MCF 10A (cell line): Measurements from ENCODE around the gene ZNF428. TPM values are rescaled to one million over a fixed set of nuclear protein-coding genes. Genes with fewer than 3 reads are reported as not detected.

ENCODE experiments used
- BruUV-seq: library from RNA; stranded (reverse); fragments of 400-500 nt; replicated peaks from 2 replicates; lab custom pipeline; 2021; lab: Mats Ljungman, UMichigan
- CTCF ChIA-PET: fragments of 300-600 bp; sonication (Branson Sonifier 250); formaldehyde crosslinking; extraction: SDS; loops from one replicate; lab custom pipeline; 2021; ENCODE audit warnings: antibody characterized with exemption, inconsistent platforms; lab: Yijun Ruan, JAX
- POLR2A ChIA-PET: fragments of 300-600, 350-650 bp; sonication (Branson Sonifier 250); formaldehyde crosslinking; extraction: SDS; loops from one replicate; lab custom pipeline; 2020; ENCODE audit warnings: antibody characterized with exemption, inconsistent platforms; lab: Yijun Ruan, JAX
- DNase-seq: peaks from one replicate; pipeline ENCODE4 v3.0.0-alpha.2; 2018; ENCODE audit not compliant: unreplicated experiment
- H3K27ac Mint-ChIP-seq: one replicate; pipeline ENCODE4 v1.8.0; 2022; ENCODE audit warnings: mild to moderate bottlenecking, low read depth, mixed read lengths; ENCODE audit not compliant: unreplicated experiment
- H3K27me3 Mint-ChIP-seq: one replicate; pipeline ENCODE4 v1.8.0; 2022; ENCODE audit warnings: mixed read lengths; ENCODE audit not compliant: insufficient read depth, unreplicated experiment
- H3K36me3 Mint-ChIP-seq: one replicate; pipeline ENCODE4 v1.8.0; 2022; ENCODE audit warnings: mild to moderate bottlenecking, moderate library complexity, mixed read lengths; ENCODE audit not compliant: insufficient read depth, unreplicated experiment
- H3K4me1 Mint-ChIP-seq: one replicate; pipeline ENCODE4 v1.8.0; 2022; ENCODE audit warnings: mixed read lengths; ENCODE audit not compliant: insufficient read depth, unreplicated experiment
- H3K4me3 Mint-ChIP-seq: one replicate; pipeline ENCODE4 v1.8.0; 2022; ENCODE audit warnings: mild to moderate bottlenecking, moderate library complexity, mixed read lengths; ENCODE audit not compliant: unreplicated experiment
- H3K9me3 Mint-ChIP-seq: one replicate; pipeline ENCODE4 v1.8.0; 2022; ENCODE audit warnings: mixed read lengths; ENCODE audit not compliant: unreplicated experiment
- intact Hi-C: fragments of 100-400 bp; cut with micrococcal nuclease; formaldehyde crosslinking; loops from 2 replicates; pipeline ENCODE4 v1.14.1; 2022
- total RNA-seq: library from RNA; stranded (reverse); gene quantifications from 2 replicates; pipeline ENCODE4 v1.2.3, GENCODE V29; 2022
- TF ChIP-seq, protein P1 (sequence below): fragments of 200-600 bp; IDR thresholded peaks from one replicate; pipeline ENCODE4 v1.8.0; 2022; ENCODE audit warnings: antibody characterized with exemption, mild to moderate bottlenecking; ENCODE audit not compliant: unreplicated experiment

The ZNF428 gene
- total RNA-seq, 1 experiment from 2014 or later: 23.3 TPM

- intact Hi-C loops: loop anchor here (10.0 kb wide), 1 partner anchor 132 kb away; the partner anchor contains the start of gene ZNF575
These were observed 47.9 kb upstream of the ZNF428 start for GRCh38 chr19:43667126-43667875.

GRCh38 chr19:43664018-43664417, 44.6 kb upstream of the ZNF428 start:
- no peak for DNase-seq
- intact Hi-C loops: loop anchor here (10.0 kb wide), 1 partner anchor 129 kb away; the partner anchor contains the start of gene ZNF575
- Mint-ChIP-seq H3K36me3 (peaks cover 68% of the 10 kb centered on the region), H3K4me1 (peaks cover 10% of the 10 kb centered on the region), H3K9me3 (no peaks in the 10 kb centered on the region), H3K4me3 (no peak overlapping the region), H3K27me3 (no peaks in the 10 kb centered on the region), H3K27ac (no peak overlapping the region)
- POLR2A ChIA-PET: no interaction called here
- CTCF ChIA-PET: interaction anchor here (0.7 kb wide), 1 partner anchor 146 kb away, joined by 3 read pairs; no protein-coding TSS in a partner anchor
- no TSS peak for BruUV-seq
- TF ChIP-seq, protein P1, sequence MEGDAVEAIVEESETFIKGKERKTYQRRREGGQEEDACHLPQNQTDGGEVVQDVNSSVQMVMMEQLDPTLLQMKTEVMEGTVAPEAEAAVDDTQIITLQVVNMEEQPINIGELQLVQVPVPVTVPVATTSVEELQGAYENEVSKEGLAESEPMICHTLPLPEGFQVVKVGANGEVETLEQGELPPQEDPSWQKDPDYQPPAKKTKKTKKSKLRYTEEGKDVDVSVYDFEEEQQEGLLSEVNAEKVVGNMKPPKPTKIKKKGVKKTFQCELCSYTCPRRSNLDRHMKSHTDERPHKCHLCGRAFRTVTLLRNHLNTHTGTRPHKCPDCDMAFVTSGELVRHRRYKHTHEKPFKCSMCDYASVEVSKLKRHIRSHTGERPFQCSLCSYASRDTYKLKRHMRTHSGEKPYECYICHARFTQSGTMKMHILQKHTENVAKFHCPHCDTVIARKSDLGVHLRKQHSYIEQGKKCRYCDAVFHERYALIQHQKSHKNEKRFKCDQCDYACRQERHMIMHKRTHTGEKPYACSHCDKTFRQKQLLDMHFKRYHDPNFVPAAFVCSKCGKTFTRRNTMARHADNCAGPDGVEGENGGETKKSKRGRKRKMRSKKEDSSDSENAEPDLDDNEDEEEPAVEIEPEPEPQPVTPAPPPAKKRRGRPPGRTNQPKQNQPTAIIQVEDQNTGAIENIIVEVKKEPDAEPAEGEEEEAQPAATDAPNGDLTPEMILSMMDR: no peak

More at GRCh38 chr19:43667126-43667875, 47.9 kb upstream of the ZNF428 start:
- no peaks in the 10 kb centered on the region for H3K27me3 Mint-ChIP-seq
- H3K9me3 Mint-ChIP-seq: no peaks in the 10 kb centered on the region
- peaks cover 55% of the 10 kb centered on the region for H3K36me3 Mint-ChIP-seq
- CTCF ChIA-PET: interaction anchor here (0.8 to 3.3 kb wide), 4 partner anchors 14 to 139 kb away, joined by 3 to 20 read pairs (median 6); no protein-coding TSS in a partner anchor
- TF ChIP-seq, protein P1: no peak
- no peak for DNase-seq
- no TSS peak for BruUV-seq
- H3K4me3 Mint-ChIP-seq: peak overlapping the region; percentile 78
- peaks cover 22% of the 10 kb centered on the region for H3K4me1 Mint-ChIP-seq
- POLR2A ChIA-PET: interaction anchor here (0.6 to 4.1 kb wide), 7 partner anchors 10 to 139 kb away, joined by 3 to 53 read pairs (median 19); partner anchors contain the start of genes IRGQ, KCNN4, SMG9 and ZNF576
- H3K27ac Mint-ChIP-seq: peak overlapping the region; percentile 79

DNA sequence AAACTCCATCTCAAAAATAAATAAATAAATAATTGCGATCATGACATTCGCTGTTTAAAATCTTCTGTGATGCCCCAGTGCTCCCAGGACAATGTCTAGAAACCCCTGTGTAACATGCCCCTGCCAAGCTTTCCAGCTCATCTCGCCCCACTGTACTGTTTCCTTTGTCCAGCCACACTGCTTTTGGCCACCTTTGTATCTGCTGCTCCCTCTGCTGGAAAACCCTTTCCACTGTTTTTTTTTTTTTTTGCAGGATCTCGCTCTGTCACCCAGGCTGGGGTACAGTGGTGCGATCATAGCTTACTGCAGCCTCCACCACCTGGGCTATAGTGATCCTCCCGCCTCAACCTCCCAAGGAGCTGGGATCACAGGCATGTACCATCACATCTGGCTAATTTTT, 43.1 kb upstream of the ZNF428 start:
- peak; percentile 40 for DNase-seq
- H3K36me3 Mint-ChIP-seq: peaks cover 69% of the 10 kb centered on the region
- no peaks in the 10 kb centered on the region for H3K9me3 Mint-ChIP-seq
- intact Hi-C loops: loop anchor here (10.0 kb wide), 1 partner anchor 128 kb away; the partner anchor contains the start of gene ZNF575
- CTCF ChIA-PET: interaction anchor here (0.5 to 3.1 kb wide), 7 partner anchors 10 to 108 kb away, joined by 3 to 14 read pairs (median 4); no protein-coding TSS in a partner anchor
- H3K4me1 Mint-ChIP-seq: no peaks in the 10 kb centered on the region
- TF ChIP-seq, protein P1: peak; percentile 17
- POLR2A ChIA-PET: interaction anchor here (0.6 kb wide), 1 partner anchor 59 kb away, joined by 3 read pairs; no protein-coding TSS in a partner anchor
- no peak overlapping the region for H3K4me3 Mint-ChIP-seq
- H3K27ac Mint-ChIP-seq: no peak overlapping the region
- H3K27me3 Mint-ChIP-seq: no peaks in the 10 kb centered on the region
- no TSS peak for BruUV-seq

- no peak overlapping the region for H3K4me3 Mint-ChIP-seq
- TF ChIP-seq, protein P1: no peak
- CTCF ChIA-PET: interaction anchor here (0.5 to 3.1 kb wide), 3 partner anchors 8 to 96 kb away, joined by 3 to 14 read pairs (median 4); no protein-coding TSS in a partner anchor
- DNase-seq: no peak
- H3K36me3 Mint-ChIP-seq: peaks cover 64% of the 10 kb centered on the region
- no peaks in the 10 kb centered on the region for H3K9me3 Mint-ChIP-seq
- no peaks in the 10 kb centered on the region for H3K4me1 Mint-ChIP-seq
- BruUV-seq: no TSS peak
- no peaks in the 10 kb centered on the region for H3K27me3 Mint-ChIP-seq
- POLR2A ChIA-PET: no interaction called here
- H3K27ac Mint-ChIP-seq: no peak overlapping the region
- intact Hi-C loops: loop anchor here (10.0 kb wide), 1 partner anchor 126 kb away; the partner anchor contains the start of gene ZNF575
These were observed 41.5 kb upstream of the ZNF428 start for GRCh38 chr19:43660971-43661360.
